AG09319 (cell line): ENCODE measurements around the gene CERS6.

ENCODE experiments used
- DNase-seq: peaks from one replicate; pipeline ENCODE4 v3.0.0-alpha.2; 2010; ENCODE audit warnings: low read depth; ENCODE audit errors: extremely low read depth
- TF ChIP-seq, protein P1 (sequence below): IDR thresholded peaks from 2 replicates; pipeline ENCODE4 v1.5.1; 2011; ENCODE audit warnings: low read depth, mild to moderate bottlenecking, inconsistent platforms, low read length, moderate library complexity

The CERS6 gene

DNA sequence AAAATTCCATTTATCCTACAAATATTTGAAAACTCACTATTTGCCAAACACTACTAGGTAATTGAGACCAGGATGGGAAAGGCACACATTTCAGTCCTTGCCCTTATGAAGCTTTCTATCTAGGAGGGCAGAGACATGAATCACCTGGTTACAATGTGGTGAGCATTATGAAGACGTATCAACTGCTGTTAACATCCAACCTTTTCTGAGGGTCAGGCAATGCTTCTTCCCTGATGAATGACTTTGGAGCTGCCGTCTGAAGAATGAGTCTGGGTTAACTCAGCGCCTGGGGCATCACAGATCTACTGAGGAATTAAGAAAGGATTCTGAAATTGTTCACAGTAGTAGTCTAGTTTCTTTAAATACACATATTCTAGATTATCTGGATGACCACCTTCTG is 284.3 kb downstream of the CERS6 start:
- TF ChIP-seq, protein P1, sequence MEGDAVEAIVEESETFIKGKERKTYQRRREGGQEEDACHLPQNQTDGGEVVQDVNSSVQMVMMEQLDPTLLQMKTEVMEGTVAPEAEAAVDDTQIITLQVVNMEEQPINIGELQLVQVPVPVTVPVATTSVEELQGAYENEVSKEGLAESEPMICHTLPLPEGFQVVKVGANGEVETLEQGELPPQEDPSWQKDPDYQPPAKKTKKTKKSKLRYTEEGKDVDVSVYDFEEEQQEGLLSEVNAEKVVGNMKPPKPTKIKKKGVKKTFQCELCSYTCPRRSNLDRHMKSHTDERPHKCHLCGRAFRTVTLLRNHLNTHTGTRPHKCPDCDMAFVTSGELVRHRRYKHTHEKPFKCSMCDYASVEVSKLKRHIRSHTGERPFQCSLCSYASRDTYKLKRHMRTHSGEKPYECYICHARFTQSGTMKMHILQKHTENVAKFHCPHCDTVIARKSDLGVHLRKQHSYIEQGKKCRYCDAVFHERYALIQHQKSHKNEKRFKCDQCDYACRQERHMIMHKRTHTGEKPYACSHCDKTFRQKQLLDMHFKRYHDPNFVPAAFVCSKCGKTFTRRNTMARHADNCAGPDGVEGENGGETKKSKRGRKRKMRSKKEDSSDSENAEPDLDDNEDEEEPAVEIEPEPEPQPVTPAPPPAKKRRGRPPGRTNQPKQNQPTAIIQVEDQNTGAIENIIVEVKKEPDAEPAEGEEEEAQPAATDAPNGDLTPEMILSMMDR, result no peak
- no peak for DNase-seq

DNA sequence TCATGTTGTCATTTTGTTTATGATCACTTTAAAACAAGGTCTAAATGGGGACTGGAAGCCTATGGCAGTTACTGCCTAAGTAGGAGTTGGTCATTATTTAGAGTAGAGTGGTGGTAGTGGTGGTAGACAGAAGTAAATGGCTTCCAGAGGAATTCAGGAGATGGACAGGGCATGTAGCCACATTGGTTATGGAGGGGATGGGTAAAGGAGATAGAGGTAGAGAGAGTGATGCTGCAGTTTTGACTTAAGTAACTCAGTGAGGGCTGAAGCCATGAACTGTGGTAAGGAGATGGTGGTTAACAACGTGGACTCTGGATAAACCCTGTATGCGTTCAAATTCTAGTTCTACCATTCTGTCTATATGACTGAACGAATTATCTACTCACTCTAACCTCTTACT is 284.7 kb downstream of the CERS6 start:
- TF ChIP-seq, protein P1, result no peak
- no peak for DNase-seq

DNA sequence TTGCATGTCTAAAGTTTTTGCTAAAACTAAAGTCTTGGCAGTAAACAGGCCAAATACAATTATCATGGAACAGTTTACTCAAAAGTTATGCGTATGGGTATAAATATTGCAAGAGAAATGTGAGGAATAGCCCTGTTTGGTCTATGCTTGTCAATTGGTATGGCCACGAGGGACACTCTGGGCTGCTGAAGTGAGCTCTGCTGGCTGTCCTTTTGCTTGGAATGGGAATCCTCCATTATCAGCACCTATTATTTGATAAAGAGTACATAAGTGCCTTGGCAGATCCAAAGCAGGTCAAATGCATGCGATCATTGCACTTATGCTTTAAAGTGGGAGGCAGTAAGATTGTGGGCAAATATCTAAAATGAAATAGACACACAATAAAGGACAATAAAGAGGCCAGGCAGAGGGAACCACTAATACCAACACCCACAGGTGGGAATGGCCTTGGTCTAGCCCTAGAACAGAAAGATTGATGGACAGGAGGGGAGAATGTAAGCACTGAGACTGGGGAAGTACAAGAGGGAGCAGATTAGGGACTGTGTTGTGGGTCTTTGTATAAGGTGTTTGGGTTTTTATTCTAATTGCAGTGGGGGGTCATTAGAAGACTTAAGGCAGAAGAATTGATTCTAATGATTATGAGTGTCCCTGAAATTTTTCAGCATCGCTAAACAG is 286.3 kb downstream of the CERS6 start:
- TF ChIP-seq, protein P1, result no peak
- DNase-seq, result no peak

DNA sequence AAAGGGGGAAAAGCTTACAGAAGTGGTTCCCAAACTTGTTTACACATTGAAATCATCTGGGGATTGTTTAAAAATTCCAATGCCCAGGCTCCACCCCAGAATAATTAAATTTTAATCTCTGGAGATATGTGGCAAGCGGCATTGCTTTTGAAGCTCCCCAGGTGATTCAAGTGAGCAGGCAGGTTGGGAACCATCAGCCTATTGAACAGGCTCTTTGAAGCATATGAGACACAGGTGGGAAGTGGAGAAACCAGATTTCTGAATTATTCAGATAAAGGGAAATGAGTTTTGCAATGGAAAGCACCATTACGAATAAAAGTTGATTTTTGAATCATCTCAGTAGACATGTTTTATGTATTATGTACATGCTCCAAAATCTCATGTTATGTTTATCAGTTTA is 288.8 kb downstream of the CERS6 start:
- TF ChIP-seq, protein P1, result no peak
- no peak for DNase-seq

DNA sequence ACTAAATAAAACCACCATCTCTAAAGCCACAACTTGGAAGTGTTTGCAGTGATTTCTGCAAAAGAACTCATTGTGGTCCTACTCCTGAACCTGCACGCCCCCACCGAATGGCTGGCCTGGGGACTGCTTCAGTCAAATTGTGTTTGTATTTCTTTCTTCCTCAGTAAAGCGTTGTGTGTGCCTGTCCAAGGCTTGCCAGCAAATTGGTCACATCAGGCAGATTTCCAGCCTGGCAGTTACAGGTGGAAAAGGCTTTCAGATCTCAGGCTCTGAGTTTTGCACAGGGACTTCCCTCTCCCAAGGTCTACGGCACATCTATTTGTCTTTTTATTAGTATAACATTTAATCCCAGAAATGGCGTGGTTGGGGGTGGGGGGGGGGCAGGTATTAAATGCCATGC is 292.4 kb downstream of the CERS6 start:
- no peak for DNase-seq
- TF ChIP-seq, protein P1, result no peak

DNA sequence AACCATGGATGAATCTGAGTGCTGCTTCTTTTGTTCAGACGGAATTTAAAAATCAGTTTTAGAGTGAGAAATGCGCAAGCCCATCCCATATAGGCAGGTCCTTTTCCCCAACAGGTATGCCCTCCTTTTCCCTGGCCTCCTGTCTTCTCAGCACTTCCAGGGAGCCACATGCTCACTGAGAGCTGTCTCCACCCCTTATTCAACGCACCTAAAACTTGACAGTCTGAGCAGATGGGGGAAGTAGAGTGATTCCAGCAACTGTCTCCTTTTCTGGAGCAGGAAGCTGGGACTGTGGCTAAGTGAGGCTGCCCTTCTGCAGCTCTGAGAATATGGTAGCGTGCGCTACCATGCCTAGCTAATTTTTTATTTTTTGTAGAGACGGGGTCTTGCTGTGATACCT is 293.2 kb downstream of the CERS6 start:
- TF ChIP-seq, protein P1, result no peak
- DNase-seq, result no peak

DNA sequence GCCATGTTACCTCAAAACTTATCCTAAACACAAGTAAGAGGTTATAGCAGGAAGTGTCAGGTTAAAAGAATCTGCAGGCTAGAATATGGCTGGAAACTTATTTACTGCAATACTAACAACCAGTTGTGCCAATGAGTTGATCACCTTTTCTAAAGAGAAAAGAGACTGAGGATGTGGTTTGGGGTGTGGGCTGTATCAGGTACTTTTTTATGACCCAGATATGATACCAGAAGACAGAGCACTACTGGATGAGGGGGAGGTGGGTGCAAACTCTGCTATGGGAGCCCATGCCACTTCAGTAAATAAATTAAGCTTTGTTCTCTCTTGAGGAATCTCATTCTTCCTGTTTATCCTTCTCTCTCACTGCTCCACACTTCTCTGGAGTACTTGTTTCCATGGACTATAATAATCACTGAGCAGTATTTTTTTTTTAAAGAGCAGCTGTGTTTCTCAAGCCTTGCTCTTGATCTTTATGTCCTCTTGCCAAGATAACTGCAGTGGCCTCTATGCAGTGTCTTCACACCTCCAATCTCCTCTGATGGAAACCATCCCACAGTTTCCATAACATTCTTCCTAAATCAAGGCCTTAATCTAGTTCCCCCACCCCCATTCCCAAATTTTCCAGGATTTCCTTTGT is 295.1 kb downstream of the CERS6 start:
- no peak for DNase-seq
- TF ChIP-seq, protein P1, result no peak
